IMR-90 (cell line): ENCODE data around the gene MRPL9. TPM values are rescaled to one million over a fixed set of nuclear protein-coding genes. Genes with fewer than 3 reads are reported as not detected.
"Not testable (repeated sequence)": the region's sequence is repeated elsewhere in the genome, so short reads cannot be mapped to it uniquely, and the experiment has no call there.

Experiments used
- ATAC-seq: fragments of 200-7000 bp; cut with Tn5 transposase; 2 replicates; pipeline ENCODE4 v1.9.1; 2020; ENCODE audit warnings: low read depth, mild to moderate bottlenecking, moderate library complexity
- BruUV-seq: library from RNA; stranded (reverse); fragments of 400-500 nt; replicated peaks from 2 replicates; lab custom pipeline; 2021; lab: Mats Ljungman, UMichigan
- CTCF ChIA-PET: fragments of 300-600 bp; formaldehyde crosslinking; extraction: SDS; loops from one replicate; lab custom pipeline; 2021; ENCODE audit warnings: antibody characterized with exemption; lab: Yijun Ruan, JAX
- POLR2A ChIA-PET: fragments of 300-600 bp; sonication (Branson Sonifier 250); formaldehyde crosslinking; loops from one replicate; lab custom pipeline; 2022; ENCODE audit warnings: antibody characterized with exemption; ENCODE audit not compliant: unreplicated experiment; lab: Charles Lee
- DNase-seq: peaks from one replicate; pipeline ENCODE4 v3.0.0; 2013
- H2AFZ ChIP-seq: replicated peaks from 2 replicates; pipeline ENCODE3; 2013; ENCODE audit warnings: low read length, mild to moderate bottlenecking; ENCODE audit not compliant: poor library complexity
- H2AK5ac ChIP-seq: 2 replicates; pipeline ENCODE4 v1.6.1; 2013; ENCODE audit warnings: low read depth, low read length, inconsistent platforms
- H2AK9ac ChIP-seq: replicated peaks from 2 replicates; pipeline ENCODE3; 2013; ENCODE audit warnings: mild to moderate bottlenecking, low read depth, low read length, moderate library complexity; ENCODE audit not compliant: poor library complexity
- H2BK120ac ChIP-seq: 2 replicates; pipeline ENCODE4 v1.6.1; 2013; ENCODE audit warnings: low read depth, low read length, inconsistent platforms
- H2BK15ac ChIP-seq: 3 replicates; pipeline ENCODE4 v1.6.1; 2013; ENCODE audit warnings: low read depth, low read length, inconsistent platforms
- H2BK20ac ChIP-seq: 2 replicates; pipeline ENCODE4 v1.6.1; 2013; ENCODE audit warnings: low read depth, mild to moderate bottlenecking, inconsistent platforms, low read length, moderate library complexity
- H2BK5ac ChIP-seq: 2 replicates; pipeline ENCODE4 v1.6.1; 2013; ENCODE audit warnings: mild to moderate bottlenecking, low read depth, low read length, inconsistent platforms; ENCODE audit not compliant: poor library complexity, severe bottlenecking
- H3K14ac ChIP-seq: replicated peaks from 2 replicates; pipeline ENCODE4 v1.6.1; 2013; ENCODE audit warnings: low read depth, low read length, inconsistent platforms
- H3K18ac ChIP-seq: 2 replicates; pipeline ENCODE4 v1.6.1; 2013; ENCODE audit warnings: low read depth, low read length, control low read depth
- H3K23ac ChIP-seq: 2 replicates; pipeline ENCODE4 v1.6.1; 2013; ENCODE audit warnings: low read depth, low read length, inconsistent platforms
- H3K27ac ChIP-seq: 2 replicates; pipeline ENCODE4 v1.5.1; 2013; ENCODE audit warnings: mild to moderate bottlenecking, control low read depth, low read length; ENCODE audit not compliant: insufficient read depth
- H3K27me3 ChIP-seq: 2 replicates; pipeline ENCODE4 v1.6.1; 2013; ENCODE audit warnings: low read length; ENCODE audit not compliant: control insufficient read depth, insufficient read depth
- H3K36me3 ChIP-seq: 2 replicates; pipeline ENCODE4 v1.6.1; 2013; ENCODE audit warnings: low read length, mixed read lengths; ENCODE audit not compliant: control insufficient read depth, insufficient read depth
- H3K4ac ChIP-seq: 2 replicates; pipeline ENCODE4 v1.6.1; 2013; ENCODE audit warnings: low read depth, low read length, inconsistent platforms
- H3K4me1 ChIP-seq: 2 replicates; pipeline ENCODE4 v1.6.1; 2013; ENCODE audit warnings: low read length, mixed read lengths; ENCODE audit not compliant: control insufficient read depth, insufficient read depth
- H3K4me2 ChIP-seq: 2 replicates; pipeline ENCODE4 v1.6.1; 2013; ENCODE audit warnings: low read depth, mild to moderate bottlenecking, control low read depth, low read length, moderate library complexity
- H3K4me3 ChIP-seq: 2 replicates; pipeline ENCODE4 v1.5.1; 2013; ENCODE audit warnings: low read depth, mild to moderate bottlenecking, control low read depth, low read length, moderate library complexity; ENCODE audit not compliant: insufficient read depth
- H3K56ac ChIP-seq: 2 replicates; pipeline ENCODE4 v1.6.1; 2013; ENCODE audit warnings: low read length, inconsistent platforms; ENCODE audit not compliant: insufficient read depth; ENCODE audit errors: extremely low read depth
- H3K79me1 ChIP-seq, 2 experiments: 2 replicates each; pipeline ENCODE4 v1.6.1; 2013; ENCODE audit warnings: low read length in 2 of 2, inconsistent platforms in 1 of 2, low read depth in 1 of 2
- H3K9ac ChIP-seq: 2 replicates; pipeline ENCODE4 v1.6.1; 2013; ENCODE audit warnings: low read depth, low read length, control low read depth
- H3K9me1 ChIP-seq: 2 replicates; pipeline ENCODE4 v1.6.1; 2013; ENCODE audit warnings: low read length, inconsistent platforms; ENCODE audit not compliant: insufficient read depth
- H3K9me3 ChIP-seq: 2 replicates; pipeline ENCODE4 v1.6.1; 2013; ENCODE audit warnings: low read length; ENCODE audit not compliant: control insufficient read depth, insufficient read depth
- H4K20me1 ChIP-seq: 2 replicates; pipeline ENCODE4 v1.6.1; 2013; ENCODE audit warnings: low read length, inconsistent platforms; ENCODE audit not compliant: insufficient read depth
- H4K5ac ChIP-seq: 2 replicates; pipeline ENCODE4 v1.6.1; 2013; ENCODE audit warnings: mild to moderate bottlenecking, low read depth, low read length, control low read depth
- H4K8ac ChIP-seq, 2 experiments: 2 replicates each; pipeline ENCODE4 v1.6.1; 2013; ENCODE audit warnings: low read depth in 2 of 2, low read length in 2 of 2, control low read depth in 1 of 2, inconsistent platforms in 1 of 2
- H4K91ac ChIP-seq: 2 replicates; pipeline ENCODE4 v1.6.1; 2013; ENCODE audit warnings: low read depth, low read length, inconsistent platforms; ENCODE audit not compliant: insufficient read depth
- WGBS, 2 experiments: methylation state at CpG; one replicate each; pipeline versions ENCODE4 v1.1.5 to v1.1.7; 2013; ENCODE audit warnings: missing lambda C conversion rate in 2 of 2; ENCODE audit not compliant: insufficient read length in 1 of 2; ENCODE audit errors: extremely low coverage in 2 of 2; 5-methylcytosine and 5-hydroxymethylcytosine counted together
- dilution Hi-C: fragments of 300-500 bp; cut with HindIII; formaldehyde crosslinking; loops from one replicate; pipeline ENCODE4 v1.14.3; 2018; ENCODE audit warnings: low sequenced_read_pairs; ENCODE audit not compliant: unreplicated experiment
- in situ Hi-C: fragments of 300-500 bp; cut with MboI; formaldehyde crosslinking; loops from 3 replicates; pipeline ENCODE4 v1.14.3; 2019; ENCODE audit warnings: low sequenced_read_pairs, inconsistent platforms, mixed read lengths
- intact Hi-C: fragments of 100-400 bp; cut with micrococcal nuclease; formaldehyde crosslinking; loops from 2 replicates; pipeline ENCODE4 v1.10.0; 2022
- polyA plus RNA-seq, 3 experiments: library from polyadenylated mRNA; depleted of rRNA; stranded (reverse); fragments of >200 nt; gene quantifications; 2 replicates each; pipeline ENCODE4 v1.2.3, GENCODE V29; 2012; ENCODE audit warnings: low replicate concordance in 1 of 3
- total RNA-seq: library from RNA; depleted of rRNA; stranded (reverse); fragments of >200 nt; gene quantifications from 2 replicates; pipeline ENCODE4 v1.2.3, GENCODE V29; 2012

The MRPL9 gene
- total and polyA plus RNA-seq, 2 of the 4 experiments (the other 2 are of a cell fraction) = 65.4 to 87.5 TPM

DNA sequence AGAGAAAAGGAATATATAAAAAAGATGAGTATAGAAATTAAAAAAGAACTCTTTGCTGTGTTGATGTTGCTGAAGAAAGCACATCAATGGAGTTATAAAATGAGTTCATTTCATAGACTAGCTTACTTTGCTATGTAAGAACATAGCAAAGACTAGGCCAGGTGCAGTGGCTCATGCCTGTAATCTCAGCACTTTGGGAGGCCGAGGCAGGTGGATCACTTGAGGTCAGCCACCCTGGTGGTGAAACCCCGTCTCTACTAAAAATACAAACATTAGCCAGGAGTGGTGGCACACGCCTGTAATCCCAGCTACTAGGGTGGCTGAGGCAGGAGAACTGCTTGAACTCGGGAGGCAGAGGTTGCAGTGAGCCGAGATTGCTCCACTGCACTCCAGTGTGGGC, 18.7 kb upstream of the MRPL9 start:
- BruUV-seq, CTCF ChIA-PET: not testable (repeated sequence)

DNA sequence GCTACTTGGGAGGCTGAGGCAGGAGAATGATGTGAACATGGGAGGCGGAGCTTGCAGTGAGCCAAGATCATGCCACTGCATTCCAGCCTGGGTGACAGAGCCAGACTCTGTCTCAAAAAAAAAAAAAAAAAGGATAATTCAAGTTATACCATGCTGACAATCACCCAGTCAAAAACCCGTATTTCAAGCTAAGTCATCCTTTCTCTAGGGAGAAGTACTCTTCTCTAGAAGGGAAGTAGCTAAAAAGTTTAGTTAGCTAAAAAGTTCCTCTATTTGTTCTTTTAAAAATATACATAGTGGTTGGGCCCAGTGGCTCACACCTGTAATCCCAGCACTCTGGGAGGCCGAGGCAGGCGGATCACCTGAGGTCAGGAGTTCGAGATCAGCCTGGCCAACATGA, 17.4 kb upstream of the MRPL9 start:
- H4K20me1 ChIP-seq, H2BK5ac ChIP-seq, CTCF ChIA-PET, H2BK120ac ChIP-seq, H2AK9ac ChIP-seq, H3K18ac ChIP-seq, H2BK20ac ChIP-seq, H3K4me2 ChIP-seq, H3K9me3 ChIP-seq, H3K14ac ChIP-seq, H3K4ac ChIP-seq, H3K79me1 ChIP-seq, H3K23ac ChIP-seq, H2BK15ac ChIP-seq, DNase-seq, POLR2A ChIA-PET, H3K9ac ChIP-seq, in situ Hi-C loops, ATAC-seq, intact Hi-C loops, H2AK5ac ChIP-seq, BruUV-seq, H3K36me3 ChIP-seq, H2AFZ ChIP-seq, H4K5ac ChIP-seq, H3K27ac ChIP-seq, H3K4me1 ChIP-seq, H3K4me3 ChIP-seq, H4K8ac ChIP-seq, H3K56ac ChIP-seq, H4K91ac ChIP-seq, H3K9me1 ChIP-seq: not testable (repeated sequence)
- 60% methylated on average over 1 of the region's 5 CpGs; no CpG with 5 or more reads in 1 of the 2 experiments for WGBS, 2 experiments
- peaks cover 17% of the 10 kb centered on the region for H3K27me3 ChIP-seq
- dilution Hi-C loops = loop anchor here (25.0 kb wide), 1 partner anchor 107 kb away; no protein-coding TSS in a partner anchor

More for the DNA sequence above, 18.7 kb upstream of the MRPL9 start:
- H3K56ac ChIP-seq, H4K91ac ChIP-seq, in situ Hi-C loops, H4K5ac ChIP-seq, H4K20me1 ChIP-seq, H4K8ac ChIP-seq, intact Hi-C loops, H3K4me2 ChIP-seq, H3K4me3 ChIP-seq, H3K18ac ChIP-seq, H3K79me1 ChIP-seq, DNase-seq, H2BK20ac ChIP-seq, H2BK15ac ChIP-seq, H3K27ac ChIP-seq, H2AFZ ChIP-seq, H3K9ac ChIP-seq, H3K9me3 ChIP-seq, H3K4me1 ChIP-seq, H2BK5ac ChIP-seq, H2AK5ac ChIP-seq, ATAC-seq, H3K36me3 ChIP-seq, H3K9me1 ChIP-seq, H3K14ac ChIP-seq, H3K4ac ChIP-seq, POLR2A ChIA-PET, H3K23ac ChIP-seq, H2BK120ac ChIP-seq, H2AK9ac ChIP-seq: not testable (repeated sequence)
- 20% methylated on average over 1 of the region's 5 CpGs; no CpG with 5 or more reads in 1 of the 2 experiments for WGBS, 2 experiments
- peaks cover 21% of the 10 kb centered on the region for H3K27me3 ChIP-seq
- dilution Hi-C loops = loop anchor here (25.0 kb wide), 1 partner anchor 105 kb away; no protein-coding TSS in a partner anchor
